ENCODE measurements around the gene THAP6.

The THAP6 gene

GRCh38 chr4:75567725-75568124 lies 53.5 kb downstream of the THAP6 start:
- DNase-seq (ENCODE audit: low read depth, low spot score): no peak
